H1 (cell line): ENCODE data around the gene SPAG4. TPM values are rescaled to one million over a fixed set of nuclear protein-coding genes. Genes with fewer than 3 reads are reported as not detected.

Experiments used
- CTCF ChIA-PET: fragments of 300-600 bp; sonication (Branson Sonifier 250); formaldehyde crosslinking; loops from one replicate; lab custom pipeline; 2021; ENCODE audit not compliant: partially characterized antibody; lab: Charles Lee
- POLR2A ChIA-PET: fragments of 300-600 bp; sonication (Branson Sonifier 250); formaldehyde crosslinking; loops from one replicate; lab custom pipeline; 2021; ENCODE audit warnings: inconsistent platforms; ENCODE audit not compliant: partially characterized antibody; lab: Charles Lee
- DNase-seq, 2 experiments: peaks; one replicate each; pipeline versions ENCODE4 v3.0.0 to v3.0.0-alpha.2; 2010 to 2022; ENCODE audit warnings: low spot score in 2 of 2, low read depth in 1 of 2, mixed read lengths in 1 of 2
- FAIRE-seq: peaks from 2 replicates; lab custom pipeline; 2011; peaks lifted over from hg19 to GRCh38; lab: Jason Lieb, UNC
- H2AFZ ChIP-seq: 2 replicates; pipeline ENCODE4 v1.8.1; 2012; ENCODE audit warnings: low read length, inconsistent platforms
- H2AK5ac ChIP-seq: 2 replicates; pipeline ENCODE4 v1.6.1; 2013; ENCODE audit warnings: low read depth, low read length
- H2BK120ac ChIP-seq: replicated peaks from 2 replicates; pipeline ENCODE3; 2013; ENCODE audit warnings: low read depth, low read length, inconsistent platforms
- H2BK12ac ChIP-seq: 2 replicates; pipeline ENCODE4 v1.6.1; 2013; ENCODE audit warnings: low read depth, low read length
- H2BK15ac ChIP-seq: 2 replicates; pipeline ENCODE4 v1.6.1; 2013; ENCODE audit warnings: low read length
- H2BK20ac ChIP-seq: 2 replicates; pipeline ENCODE4 v1.6.1; 2013; ENCODE audit warnings: low read length
- H2BK5ac ChIP-seq: 2 replicates; pipeline ENCODE4 v1.6.1; 2013; ENCODE audit warnings: low read depth, low read length
- H3K14ac ChIP-seq: 2 replicates; pipeline ENCODE4 v1.6.1; 2013; ENCODE audit warnings: inconsistent platforms; ENCODE audit not compliant: insufficient read length
- H3K18ac ChIP-seq: 2 replicates; pipeline ENCODE4 v1.6.1; 2013; ENCODE audit warnings: low read length; ENCODE audit errors: extremely low read depth
- H3K23ac ChIP-seq: 2 replicates; pipeline ENCODE4 v1.6.1; 2013; ENCODE audit warnings: inconsistent platforms; ENCODE audit not compliant: insufficient read length
- H3K23me2 ChIP-seq: 2 replicates; pipeline ENCODE4 v1.6.1; 2013; ENCODE audit warnings: low read depth, low read length
- H3K27ac ChIP-seq: 2 replicates; pipeline ENCODE4 v1.6.1; 2011; ENCODE audit warnings: low read depth, low read length, inconsistent platforms
- H3K27me3 ChIP-seq, 4 experiments: replicated peaks in 1 of 4; 1 replicate in 1 of 4; 2 replicates in 3 of 4; pipeline versions ENCODE4 v1.6.1 to v1.8.1; 2011 to 2013; ENCODE audit warnings: low read length in 3 of 4, mild to moderate bottlenecking in 3 of 4, inconsistent platforms in 2 of 4, mixed read lengths in 2 of 4, moderate library complexity in 1 of 4; ENCODE audit not compliant: control insufficient read depth in 3 of 4, insufficient read depth in 3 of 4; ENCODE audit errors: extremely low read depth in 1 of 4
- H3K36me3 ChIP-seq, 4 experiments: 2 replicates each; pipeline versions ENCODE4 v1.6.1 to v1.8.1; 2011 to 2013; ENCODE audit warnings: mild to moderate bottlenecking in 4 of 4, low read length in 3 of 4, moderate library complexity in 2 of 4, control low read depth in 1 of 4, inconsistent platforms in 1 of 4; ENCODE audit not compliant: insufficient read depth in 4 of 4, control insufficient read depth in 2 of 4
- H3K4ac ChIP-seq: replicated peaks from 2 replicates; pipeline ENCODE3; 2013; ENCODE audit warnings: low read length, low read depth, mixed read lengths, inconsistent platforms; ENCODE audit not compliant: insufficient read length
- H3K4me1 ChIP-seq, 4 experiments: replicated peaks in 1 of 4; 1 replicate in 1 of 4; 2 replicates in 3 of 4; pipeline versions ENCODE4 v1.6.1 to v1.8.1; 2011 to 2013; ENCODE audit warnings: low read length in 3 of 4, inconsistent platforms in 2 of 4, mixed read lengths in 1 of 4; ENCODE audit not compliant: insufficient read depth in 4 of 4, control insufficient read depth in 3 of 4
- H3K4me2 ChIP-seq, 2 experiments: 2 replicates each; pipeline versions ENCODE4 v1.6.1 to v1.8.1; 2011 to 2013; ENCODE audit warnings: low read depth in 2 of 2, low read length in 2 of 2, control low read depth in 1 of 2, inconsistent platforms in 1 of 2, mild to moderate bottlenecking in 1 of 2; ENCODE audit not compliant: insufficient read depth in 1 of 2
- H3K4me3 ChIP-seq, 4 experiments: fragments of 200-600, 300-600 bp in 1 of 4; sonication (generic), shearing (Covaris generic), sonication (Bioruptor Twin) in 1 of 4; 2 replicates each; pipeline versions ENCODE4 v1.5.1 to v1.8.1; 2011 to 2016; ENCODE audit warnings: low read length in 4 of 4, low read depth in 3 of 4, control low read depth in 2 of 4, inconsistent platforms in 2 of 4, mild to moderate bottlenecking in 2 of 4, mixed read lengths in 1 of 4, moderate library complexity in 1 of 4; ENCODE audit not compliant: insufficient read depth in 2 of 4; ENCODE audit errors: extremely low read depth in 1 of 4
- H3K56ac ChIP-seq: replicated peaks from 2 replicates; pipeline ENCODE3; 2013; ENCODE audit warnings: low read depth, mild to moderate bottlenecking, mixed read lengths, low read length, inconsistent platforms; ENCODE audit not compliant: insufficient read length
- H3K79me1 ChIP-seq: 2 replicates; pipeline ENCODE4 v1.6.1; 2013; ENCODE audit warnings: low read depth, low read length, control low read depth
- H3K79me2 ChIP-seq, 2 experiments: 2 replicates each; pipeline versions ENCODE4 v1.6.1 to v1.8.1; 2012 to 2013; ENCODE audit warnings: low read length in 2 of 2, mild to moderate bottlenecking in 2 of 2, inconsistent platforms in 1 of 2; ENCODE audit not compliant: insufficient read depth in 2 of 2, control insufficient read depth in 1 of 2
- H3K9ac ChIP-seq, 4 experiments: replicated peaks in 1 of 4; 1 replicate in 1 of 4; 2 replicates in 3 of 4; pipeline versions ENCODE4 v1.6.1 to v1.8.1; 2011 to 2013; ENCODE audit warnings: low read depth in 3 of 4, low read length in 3 of 4, control low read depth in 2 of 4, mild to moderate bottlenecking in 2 of 4, moderate library complexity in 2 of 4, inconsistent platforms in 1 of 4; ENCODE audit errors: extremely low read depth in 1 of 4
- H3K9me3 ChIP-seq, 2 experiments: 2 replicates each; pipeline versions ENCODE4 v1.6.1 to v1.8.1; 2012 to 2013; ENCODE audit warnings: mild to moderate bottlenecking in 2 of 2, moderate library complexity in 2 of 2, control low read depth in 1 of 2, inconsistent platforms in 1 of 2, low read depth in 1 of 2, low read length in 1 of 2, mixed read lengths in 1 of 2; ENCODE audit not compliant: insufficient read depth in 2 of 2
- H4K20me1 ChIP-seq, 2 experiments: replicated peaks in 1 of 2; 2 replicates each; pipeline versions ENCODE3 to v1.8.1; 2011 to 2013; ENCODE audit warnings: inconsistent platforms in 2 of 2, low read length in 2 of 2, mild to moderate bottlenecking in 1 of 2; ENCODE audit not compliant: insufficient read depth in 2 of 2, control insufficient read depth in 1 of 2
- H4K5ac ChIP-seq: 2 replicates; pipeline ENCODE4 v1.6.1; 2013; ENCODE audit warnings: low read length, low read depth, mixed read lengths, inconsistent platforms; ENCODE audit not compliant: insufficient read length
- H4K8ac ChIP-seq: 2 replicates; pipeline ENCODE4 v1.8.0; 2013; ENCODE audit warnings: mild to moderate bottlenecking, moderate library complexity, low read length, inconsistent platforms; ENCODE audit not compliant: insufficient read depth; ENCODE audit errors: extremely low read depth
- H4K91ac ChIP-seq: replicated peaks from 2 replicates; pipeline ENCODE3; 2013; ENCODE audit warnings: low read length, mixed read lengths, inconsistent platforms; ENCODE audit not compliant: insufficient read length
- BACH1 ChIP-seq: IDR thresholded peaks from 2 replicates; pipeline ENCODE4 v1.6.1; 2012; ENCODE audit warnings: low read length, improper control_type of control experiment
- CREB1 ChIP-seq: IDR thresholded peaks from 2 replicates; pipeline ENCODE4 v1.6.1; 2012; ENCODE audit warnings: inconsistent platforms
- GABPA ChIP-seq: IDR thresholded peaks from 2 replicates; pipeline ENCODE4 v1.6.1; 2011; ENCODE audit warnings: mild to moderate bottlenecking, low read length, moderate library complexity, borderline replicate concordance; ENCODE audit not compliant: insufficient read depth
- KDM1A ChIP-seq: fragments of 200-600, 300-600 bp; sonication (generic); IDR thresholded peaks from 2 replicates; pipeline ENCODE4 v1.7.1; 2016; ENCODE audit warnings: mild to moderate bottlenecking, low read length, borderline replicate concordance
- KDM5A ChIP-seq: fragments of 200-600 bp; IDR thresholded peaks from 2 replicates; pipeline ENCODE4 v1.7.1; 2012; ENCODE audit warnings: mild to moderate bottlenecking, low read length, inconsistent platforms, mixed read lengths
- RFX5 ChIP-seq: IDR thresholded peaks from 2 replicates; pipeline ENCODE4 v1.6.1; 2011; ENCODE audit warnings: low read depth, low read length, improper control_type of control experiment, borderline replicate concordance
- RNF2 ChIP-seq: fragments of 200-900, 300-1000 bp; sonication (generic); IDR thresholded peaks from 2 replicates; pipeline ENCODE4 v1.7.1; 2016; ENCODE audit warnings: borderline replicate concordance, low read depth, mild to moderate bottlenecking, antibody characterized with exemption, low read length; ENCODE audit not compliant: poor library complexity, severe bottlenecking; ENCODE audit errors: missing control alignments
- RXRA ChIP-seq: IDR thresholded peaks from 2 replicates; pipeline ENCODE4 v1.6.1; 2011; ENCODE audit warnings: low read depth, mild to moderate bottlenecking, low read length, moderate library complexity; ENCODE audit not compliant: insufficient read depth
- SAP30 ChIP-seq: fragments of 300-600 bp; sonication (generic); IDR thresholded peaks from 2 replicates; pipeline ENCODE4 v1.7.1; 2012; ENCODE audit warnings: low read length, moderate library complexity, mild to moderate bottlenecking, inconsistent platforms; ENCODE audit not compliant: insufficient read depth, insufficient replicate concordance
- SUZ12 ChIP-seq: fragments of 200-600 bp; sonication (generic); IDR thresholded peaks from 2 replicates; pipeline ENCODE4 v1.6.1; 2012; ENCODE audit warnings: mild to moderate bottlenecking, inconsistent platforms, low read length, moderate library complexity, mixed read lengths
- TAF1 ChIP-seq: IDR thresholded peaks from 2 replicates; pipeline ENCODE4 v1.6.1; 2011; ENCODE audit warnings: mild to moderate bottlenecking, low read depth, low read length
- TCF12 ChIP-seq: IDR thresholded peaks from 2 replicates; pipeline ENCODE4 v1.6.1; 2011; ENCODE audit warnings: low read depth, mild to moderate bottlenecking, low read length
- WGBS, 2 experiments: shearing (Covaris generic) in 1 of 2; methylation state at CpG; one replicate each; pipeline versions ENCODE4 v1.1.6 to v1.1.7; 2013 to 2015; ENCODE audit warnings: low lambda C conversion rate in 2 of 2, mixed read lengths in 2 of 2, inconsistent platforms in 1 of 2, low coverage in 1 of 2, missing lambda C conversion rate in 1 of 2; ENCODE audit not compliant: insufficient replicate concordance in 2 of 2, insufficient coverage in 1 of 2, insufficient read length in 1 of 2; ENCODE audit errors: extremely low coverage in 1 of 2, missing lambda C conversion rate in 1 of 2; 5-methylcytosine and 5-hydroxymethylcytosine counted together
- polyA plus RNA-seq, 7 experiments: library from polyadenylated mRNA; depleted of rRNA in 3 of 7; stranded (reverse) in 5 of 7; unstranded in 2 of 7; fragments of >200 nt in 5 of 7; fragments of 200-250 nt in 2 of 7; gene quantifications; 1 replicate in 5 of 7; 2 replicates in 1 of 7; 4 replicates in 1 of 7; pipeline versions ENCODE4 v1.2.1 to v1.2.3, GENCODE V29; 2011 to 2013; ENCODE audit warnings: missing spikeins in 2 of 7, mixed read lengths in 2 of 7
- total RNA-seq: library from RNA; stranded (reverse); fragmentation: NEBNext Ultra II Directional; extraction: Animal tissue kit (Norgen Biotek cat#: 25700); gene quantifications from 2 replicates; pipeline ENCODE4 v1.2.1, GENCODE V29; 2021
- TF ChIP-seq, protein P1 (sequence below): IDR thresholded peaks from 2 replicates; pipeline ENCODE4 v1.6.1; 2012; ENCODE audit warnings: inconsistent platforms

SPAG4 gene
- total and polyA plus RNA-seq, 2 of the 8 experiments (the other 6 are each of a cell fraction or from before 2014, with no cell fraction given): 2.4 to 6.0 TPM

DNA sequence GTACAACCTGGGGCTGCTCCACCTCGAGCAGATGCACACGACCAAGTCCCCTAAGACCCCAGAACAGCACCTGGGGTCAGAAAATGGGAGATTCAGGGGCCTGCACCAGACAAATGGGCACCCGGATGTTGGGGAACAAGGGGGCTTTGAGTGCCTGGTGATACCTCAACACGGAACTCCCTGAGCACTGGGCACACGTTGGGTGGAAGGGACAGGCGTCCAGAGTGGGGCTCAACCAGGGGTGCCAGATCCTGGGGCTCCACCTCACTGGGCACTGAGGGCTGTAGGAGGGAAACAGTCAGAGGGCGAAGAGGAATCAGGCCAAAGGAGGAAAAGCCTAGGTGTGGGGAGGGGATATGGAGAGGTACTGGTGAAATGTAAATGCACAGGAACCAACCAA, 33.5 kb upstream of the SPAG4 start:
- Histone ChIP-seq H4K8ac (no peak overlapping the region), H3K79me1 (no peaks in the 10 kb centered on the region), H2BK15ac (no peak overlapping the region), H3K23me2 (peaks cover 3% of the 10 kb centered on the region; the same call in 1 of the 2 replicates), H3K14ac (no peak overlapping the region), H2AK5ac (no peak overlapping the region), H2BK120ac (no peak overlapping the region), H3K4me1 (no peaks in the 10 kb centered on the region), H3K4me2 (no peak overlapping the region), H3K9ac (no peak overlapping the region), H3K79me2 (no peaks in the 10 kb centered on the region), H2BK5ac (no peak overlapping the region; the same call in 1 of the 2 replicates), H3K27me3 (no peaks in the 10 kb centered on the region), H4K91ac (no peak overlapping the region), H2BK12ac (no peak overlapping the region), H4K20me1 (no peaks in the 10 kb centered on the region), H4K5ac (no peak overlapping the region), H3K4ac (no peak overlapping the region), H3K18ac (no peak overlapping the region), H3K56ac (no peak overlapping the region), H3K4me3 (no peak overlapping the region), H3K23ac (no peak overlapping the region), H3K27ac (no peak overlapping the region), H2AFZ (no peak overlapping the region), H3K9me3 (no peaks in the 10 kb centered on the region), H3K36me3 (no peaks in the 10 kb centered on the region), H2BK20ac (no peak overlapping the region)
- CTCF ChIA-PET: interaction anchor here (1.3 kb wide), 1 partner anchor 24 kb away, joined by 3 read pairs; no protein-coding TSS in a partner anchor
- 89% methylated on average over 7 of the region's 7 CpGs; no CpG with 5 or more reads in 1 of the 2 experiments for WGBS, 2 experiments
- POLR2A ChIA-PET: interaction anchor here (0.9 kb wide), 1 partner anchor 20 kb away, joined by 3 read pairs; no protein-coding TSS in a partner anchor
- DNase-seq (no peak), FAIRE-seq (no peak)
- TF ChIP-seq TCF12: no peak
- TF ChIP-seq SAP30: no peak
- no peak for TF ChIP-seq SUZ12
- TF ChIP-seq BACH1: no peak
- TF ChIP-seq CREB1: no peak
- TF ChIP-seq TAF1: no peak
- TF ChIP-seq KDM1A: no peak
- TF ChIP-seq RFX5: no peak
- TF ChIP-seq RNF2: no peak
- no peak for TF ChIP-seq KDM5A
- TF ChIP-seq, protein P1, sequence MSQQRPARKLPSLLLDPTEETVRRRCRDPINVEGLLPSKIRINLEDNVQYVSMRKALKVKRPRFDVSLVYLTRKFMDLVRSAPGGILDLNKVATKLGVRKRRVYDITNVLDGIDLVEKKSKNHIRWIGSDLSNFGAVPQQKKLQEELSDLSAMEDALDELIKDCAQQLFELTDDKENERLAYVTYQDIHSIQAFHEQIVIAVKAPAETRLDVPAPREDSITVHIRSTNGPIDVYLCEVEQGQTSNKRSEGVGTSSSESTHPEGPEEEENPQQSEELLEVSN: no peak
- no peak for TF ChIP-seq GABPA
- no peak for TF ChIP-seq RXRA
